ENCODE results near the gene CNTN1. TPM values are rescaled to one million over a fixed set of nuclear protein-coding genes. Genes with fewer than 3 reads are reported as not detected.

Gene CNTN1
- total and polyA plus RNA-seq, 9 donors: 21.8 to 123 (median 44.1) TPM

GRCh38 chr12:40989785-40990184 is 297.5 kb downstream of the CNTN1 start:
- Histone ChIP-seq H3K36me3 (no peaks in the 10 kb centered on the region), H3K27me3 (no peaks in the 10 kb centered on the region), H3K4me1 (ENCODE audit: insufficient read depth) (no peaks in the 10 kb centered on the region), H3K27ac (no peak overlapping the region), H3K9me3 (no peaks in the 10 kb centered on the region), H3K4me3 (no peak overlapping the region)
- WGBS, 3 donors: 91 to 94% (median 91%) methylated on average over 3 of the region's 3 CpGs
- no peak for DNase-seq
- no peak for TF ChIP-seq POLR2A (IDR thresholded peaks at IDR 0.05)
- TF ChIP-seq EP300 (IDR thresholded peaks at IDR 0.05): no peak
- TF ChIP-seq CTCF (IDR thresholded peaks at IDR 0.05): no peak
- intact Hi-C loops (cut with DNase I): no loop called here

GRCh38 chr12:40992158-40992557 is 299.9 kb downstream of the CNTN1 start:
- Histone ChIP-seq H3K9me3 (no peaks in the 10 kb centered on the region), H3K4me1 (ENCODE audit: insufficient read depth) (no peaks in the 10 kb centered on the region), H3K4me3 (no peak overlapping the region), H3K27me3 (no peaks in the 10 kb centered on the region), H3K36me3 (no peaks in the 10 kb centered on the region), H3K27ac (no peak overlapping the region)
- DNase-seq: no peak
- TF ChIP-seq POLR2A (IDR thresholded peaks at IDR 0.05): no peak
- TF ChIP-seq EP300 (IDR thresholded peaks at IDR 0.05): no peak
- TF ChIP-seq CTCF (IDR thresholded peaks at IDR 0.05): no peak
- intact Hi-C loops (cut with DNase I): no loop called here
- 91 to 93% (median 91%) methylated on average over 4 of the region's 4 CpGs for WGBS, 3 donors

GRCh38 chr12:40992674-40993073 is 300.4 kb downstream of the CNTN1 start:
- no peak overlapping the region for H3K27ac ChIP-seq
- intact Hi-C loops (cut with DNase I): no loop called here
- H3K9me3 ChIP-seq: no peaks in the 10 kb centered on the region
- no peak overlapping the region for H3K4me3 ChIP-seq
- WGBS, 3 donors: 77 to 87% (median 85%) methylated on average over 1 of the region's 1 CpG
- TF ChIP-seq POLR2A (IDR thresholded peaks at IDR 0.05): no peak
- no peak for TF ChIP-seq EP300 (IDR thresholded peaks at IDR 0.05)
- no peak for TF ChIP-seq CTCF (IDR thresholded peaks at IDR 0.05)
- no peak for DNase-seq
- H3K4me1 ChIP-seq (ENCODE audit: insufficient read depth): no peaks in the 10 kb centered on the region
- no peaks in the 10 kb centered on the region for H3K27me3 ChIP-seq
- no peaks in the 10 kb centered on the region for H3K36me3 ChIP-seq

- no peak for TF ChIP-seq EP300 (IDR thresholded peaks at IDR 0.05)
- no peak for TF ChIP-seq POLR2A (IDR thresholded peaks at IDR 0.05)
- TF ChIP-seq CTCF (IDR thresholded peaks at IDR 0.05): no peak
- Histone ChIP-seq H3K4me3 (no peak overlapping the region), H3K9me3 (no peaks in the 10 kb centered on the region), H3K27ac (no peak overlapping the region), H3K36me3 (no peaks in the 10 kb centered on the region), H3K4me1 (ENCODE audit: insufficient read depth) (no peaks in the 10 kb centered on the region), H3K27me3 (no peaks in the 10 kb centered on the region)
- intact Hi-C loops (cut with DNase I): no loop called here
- WGBS, 3 donors: 93 to 96% (median 93%) methylated on average over 3 of the region's 3 CpGs
- no peak for DNase-seq
Observed at GRCh38 chr12:40993158-40993557, 300.9 kb downstream of the CNTN1 start.

GRCh38 chr12:40996091-40996490 is 303.9 kb downstream of the CNTN1 start:
- Histone ChIP-seq H3K27ac (no peak overlapping the region), H3K36me3 (no peaks in the 10 kb centered on the region), H3K4me3 (no peak overlapping the region), H3K27me3 (no peaks in the 10 kb centered on the region), H3K4me1 (ENCODE audit: insufficient read depth) (no peaks in the 10 kb centered on the region), H3K9me3 (no peaks in the 10 kb centered on the region)
- TF ChIP-seq POLR2A (IDR thresholded peaks at IDR 0.05) (no peak), CTCF (IDR thresholded peaks at IDR 0.05) (no peak), EP300 (IDR thresholded peaks at IDR 0.05) (no peak)
- intact Hi-C loops (cut with DNase I): no loop called here
- WGBS, 3 donors: 87 to 94% (median 93%) methylated on average over 4 of the region's 4 CpGs
- DNase-seq: no peak

Data from ovary (tissue), 9 donors.